ENCODE results near the gene GSK3B.

GSK3B gene

GRCh38 chr3:119872773-119873172 is 221.5 kb downstream of the GSK3B start:
- DNase-seq (ENCODE audit: low spot score) = no peak

GRCh38 chr3:119871571-119871970 is 222.7 kb downstream of the GSK3B start:
- no peak for DNase-seq (ENCODE audit: low spot score)

- no peak for DNase-seq (ENCODE audit: low spot score)
These were observed 223.7 kb downstream of the GSK3B start for GRCh38 chr3:119870512-119870911.

- no peak for DNase-seq (ENCODE audit: low spot score)
These were observed 229.8 kb downstream of the GSK3B start for GRCh38 chr3:119864476-119864875.

GRCh38 chr3:119862616-119863015 is 231.6 kb downstream of the GSK3B start:
- DNase-seq (ENCODE audit: low spot score) = no peak

- DNase-seq (ENCODE audit: low spot score) = no peak
These were observed 232.6 kb downstream of the GSK3B start for GRCh38 chr3:119861681-119862080.

- DNase-seq (ENCODE audit: low spot score) = no peak
These were observed 234.5 kb downstream of the GSK3B start for GRCh38 chr3:119859728-119860127.

GRCh38 chr3:119858957-119859356 is 235.3 kb downstream of the GSK3B start:
- no peak for DNase-seq (ENCODE audit: low spot score)

- DNase-seq (ENCODE audit: low spot score) = no peak
These were observed 237.6 kb downstream of the GSK3B start for GRCh38 chr3:119856695-119857094.

- no peak for DNase-seq (ENCODE audit: low spot score)
These were observed 245.1 kb downstream of the GSK3B start for GRCh38 chr3:119849126-119849525.

GRCh38 chr3:119841808-119842471 is 252.3 kb downstream of the GSK3B start:
- no peak for DNase-seq (ENCODE audit: low spot score)

- no peak for DNase-seq (ENCODE audit: low spot score)
These were observed 258.7 kb downstream of the GSK3B start for GRCh38 chr3:119835556-119835955.

- DNase-seq (ENCODE audit: low spot score) = no peak
These were observed 259.4 kb downstream of the GSK3B start for GRCh38 chr3:119834754-119835370.

GRCh38 chr3:119831941-119832371 is 262.3 kb downstream of the GSK3B start:
- no peak for DNase-seq (ENCODE audit: low spot score)

GRCh38 chr3:119831022-119831421 is 263.2 kb downstream of the GSK3B start:
- DNase-seq (ENCODE audit: low spot score) = no peak

- no peak for DNase-seq (ENCODE audit: low spot score)
These were observed 264.8 kb downstream of the GSK3B start for GRCh38 chr3:119829420-119829819.

- no peak for DNase-seq (ENCODE audit: low spot score)
These were observed 267.3 kb downstream of the GSK3B start for GRCh38 chr3:119826711-119827608.

GRCh38 chr3:119825820-119826219 is 268.4 kb downstream of the GSK3B start:
- DNase-seq (ENCODE audit: low spot score) = peak; percentile 61

GRCh38 chr3:119819806-119820205 is 274.4 kb downstream of the GSK3B start:
- DNase-seq (ENCODE audit: low spot score) = no peak

GRCh38 chr3:119818937-119819336 is 275.3 kb downstream of the GSK3B start:
- DNase-seq (ENCODE audit: low spot score) = no peak

GRCh38 chr3:119817583-119818363 is 276.5 kb downstream of the GSK3B start:
- DNase-seq (ENCODE audit: low spot score) = no peak

- DNase-seq (ENCODE audit: low spot score) = no peak
These were observed 277.2 kb downstream of the GSK3B start for GRCh38 chr3:119817071-119817470.
